ENCODE data around the gene EPAS1.

EPAS1 gene

DNA sequence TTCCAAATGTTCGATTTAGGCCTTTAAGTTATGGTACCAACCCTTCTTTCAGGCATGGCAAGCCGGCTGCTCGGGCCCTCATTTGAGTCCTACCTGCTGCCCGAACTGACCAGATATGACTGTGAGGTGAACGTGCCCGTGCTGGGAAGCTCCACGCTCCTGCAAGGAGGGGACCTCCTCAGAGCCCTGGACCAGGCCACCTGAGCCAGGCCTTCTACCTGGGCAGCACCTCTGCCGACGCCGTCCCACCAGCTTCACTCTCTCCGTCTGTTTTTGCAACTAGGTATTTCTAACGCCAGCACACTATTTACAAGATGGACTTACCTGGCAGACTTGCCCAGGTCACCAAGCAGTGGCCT, 87.2 kb downstream of the EPAS1 start:
- TF ChIP-seq, protein P1, sequence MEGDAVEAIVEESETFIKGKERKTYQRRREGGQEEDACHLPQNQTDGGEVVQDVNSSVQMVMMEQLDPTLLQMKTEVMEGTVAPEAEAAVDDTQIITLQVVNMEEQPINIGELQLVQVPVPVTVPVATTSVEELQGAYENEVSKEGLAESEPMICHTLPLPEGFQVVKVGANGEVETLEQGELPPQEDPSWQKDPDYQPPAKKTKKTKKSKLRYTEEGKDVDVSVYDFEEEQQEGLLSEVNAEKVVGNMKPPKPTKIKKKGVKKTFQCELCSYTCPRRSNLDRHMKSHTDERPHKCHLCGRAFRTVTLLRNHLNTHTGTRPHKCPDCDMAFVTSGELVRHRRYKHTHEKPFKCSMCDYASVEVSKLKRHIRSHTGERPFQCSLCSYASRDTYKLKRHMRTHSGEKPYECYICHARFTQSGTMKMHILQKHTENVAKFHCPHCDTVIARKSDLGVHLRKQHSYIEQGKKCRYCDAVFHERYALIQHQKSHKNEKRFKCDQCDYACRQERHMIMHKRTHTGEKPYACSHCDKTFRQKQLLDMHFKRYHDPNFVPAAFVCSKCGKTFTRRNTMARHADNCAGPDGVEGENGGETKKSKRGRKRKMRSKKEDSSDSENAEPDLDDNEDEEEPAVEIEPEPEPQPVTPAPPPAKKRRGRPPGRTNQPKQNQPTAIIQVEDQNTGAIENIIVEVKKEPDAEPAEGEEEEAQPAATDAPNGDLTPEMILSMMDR (IDR thresholded peaks at IDR 0.05; ENCODE audit: borderline replicate concordance, control extremely low read depth, extremely low read depth, insufficient read depth, missing control alignments): no peak
- in situ Hi-C loops (cut with MboI; ENCODE audit: low sequenced_read_pairs, unreplicated experiment): loop anchor here (25.0 kb wide), 1 partner anchor 747 kb away; no protein-coding TSS in a partner anchor
- no peak for DNase-seq (ENCODE audit: low spot score)

DNA sequence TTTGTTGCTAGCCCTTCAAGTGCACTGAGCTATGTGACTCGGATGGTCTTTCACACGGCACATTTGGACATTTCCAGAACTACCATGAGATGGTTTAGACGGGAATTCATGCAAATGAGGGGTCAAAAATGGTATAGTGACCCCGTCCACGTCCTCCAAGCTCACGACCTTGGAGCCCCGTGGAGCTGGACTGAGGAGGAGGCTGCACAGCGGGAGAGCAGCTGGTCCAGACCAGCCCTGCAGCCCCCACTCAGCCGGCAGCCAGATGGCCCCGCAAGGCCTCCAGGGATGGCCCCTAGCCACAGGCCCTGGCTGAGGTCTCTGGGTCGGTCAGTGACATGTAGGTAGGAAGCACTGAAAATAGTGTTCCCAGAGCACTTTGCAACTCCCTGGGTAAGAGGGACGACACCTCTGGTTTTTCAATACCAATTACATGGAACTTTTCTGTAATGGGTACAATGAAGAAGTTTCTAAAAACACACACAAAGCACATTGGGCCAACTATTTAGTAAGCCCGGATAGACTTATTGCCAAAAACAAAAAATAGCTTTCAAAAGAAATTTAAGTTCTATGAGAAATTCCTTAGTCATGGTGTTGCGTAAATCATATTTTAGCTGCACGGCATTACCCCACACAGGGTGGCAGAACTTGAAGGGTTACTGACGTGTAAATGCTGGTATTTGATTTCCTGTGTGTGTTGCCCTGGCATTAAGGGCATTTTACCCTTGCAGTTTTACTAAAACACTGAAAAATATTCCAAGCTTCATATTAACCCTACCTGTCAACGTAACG, 88.8 kb downstream of the EPAS1 start:
- no peak for DNase-seq (ENCODE audit: low spot score)
- TF ChIP-seq, protein P1 (IDR thresholded peaks at IDR 0.05; ENCODE audit: borderline replicate concordance, control extremely low read depth, extremely low read depth, insufficient read depth, missing control alignments): no peak

GRCh38 chr2:46386763-46387162, 89.6 kb downstream of the EPAS1 start:
- no peak for DNase-seq (ENCODE audit: low spot score)
- in situ Hi-C loops (cut with MboI; ENCODE audit: low sequenced_read_pairs, unreplicated experiment): loop anchor here (25.0 kb wide), 1 partner anchor 749 kb away; no protein-coding TSS in a partner anchor
- TF ChIP-seq, protein P1 (IDR thresholded peaks at IDR 0.05; ENCODE audit: borderline replicate concordance, control extremely low read depth, extremely low read depth, insufficient read depth, missing control alignments): no peak

More for the DNA sequence above, 88.8 kb downstream of the EPAS1 start:
- in situ Hi-C loops (cut with MboI; ENCODE audit: low sequenced_read_pairs, unreplicated experiment): loop anchor here (25.0 kb wide), 1 partner anchor 749 kb away; no protein-coding TSS in a partner anchor

DNA sequence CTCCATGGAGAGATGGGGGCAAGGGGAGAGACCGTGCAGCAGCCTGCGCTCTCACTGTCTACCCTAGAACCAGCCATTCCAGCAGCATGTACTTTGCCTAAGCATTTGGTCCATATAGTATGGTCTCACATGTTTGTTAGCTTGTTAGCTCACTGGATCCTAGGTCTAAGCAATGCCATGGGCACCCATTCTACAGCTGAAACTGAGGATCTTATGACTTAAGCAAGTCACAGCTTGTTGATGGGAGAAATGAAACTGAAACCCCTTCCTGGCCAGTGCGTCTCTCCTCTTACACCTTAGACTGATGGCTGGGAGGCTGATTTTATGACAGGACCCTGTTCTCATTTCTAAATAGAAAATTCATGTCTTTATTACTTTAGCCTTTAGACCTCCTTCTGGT, 90.1 kb downstream of the EPAS1 start:
- no peak for DNase-seq (ENCODE audit: low spot score)
- in situ Hi-C loops (cut with MboI; ENCODE audit: low sequenced_read_pairs, unreplicated experiment): loop anchor here (25.0 kb wide), 1 partner anchor 750 kb away; no protein-coding TSS in a partner anchor
- TF ChIP-seq, protein P1 (IDR thresholded peaks at IDR 0.05; ENCODE audit: borderline replicate concordance, control extremely low read depth, extremely low read depth, insufficient read depth, missing control alignments): no peak

DNA sequence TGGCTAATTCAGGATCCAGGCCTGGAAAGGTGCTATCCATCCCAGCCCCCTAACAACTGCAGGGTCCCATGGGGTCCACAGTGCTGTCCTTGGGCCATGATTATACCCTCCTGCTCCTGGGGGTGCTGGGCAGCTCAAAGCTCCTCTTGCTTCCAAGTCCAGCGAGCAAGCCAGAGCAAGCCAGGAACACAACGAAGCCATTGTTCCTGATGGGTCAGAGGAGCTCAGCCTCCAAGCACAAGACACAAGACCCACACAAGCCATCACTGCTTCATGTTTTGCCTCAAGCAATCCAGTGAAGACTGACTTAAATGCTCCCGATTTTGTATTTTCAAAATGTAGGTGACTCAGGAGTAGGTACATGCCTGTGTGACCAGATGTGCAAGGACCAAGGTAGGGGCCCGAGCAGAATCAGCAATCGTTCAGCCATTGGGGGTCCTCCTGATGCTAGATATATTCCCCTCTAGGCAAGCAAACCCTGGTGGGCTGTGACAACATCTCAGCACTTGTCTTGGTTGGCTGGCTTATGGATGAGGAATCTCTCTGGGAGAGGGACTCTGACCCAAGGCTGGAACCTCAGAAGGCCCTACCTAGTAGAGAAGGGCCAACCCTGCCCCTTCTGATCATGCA, 90.8 kb downstream of the EPAS1 start:
- TF ChIP-seq, protein P1 (IDR thresholded peaks at IDR 0.05; ENCODE audit: borderline replicate concordance, control extremely low read depth, extremely low read depth, insufficient read depth, missing control alignments): no peak
- in situ Hi-C loops (cut with MboI; ENCODE audit: low sequenced_read_pairs, unreplicated experiment): loop anchor here (25.0 kb wide), 1 partner anchor 751 kb away; no protein-coding TSS in a partner anchor
- no peak for DNase-seq (ENCODE audit: low spot score)

DNA sequence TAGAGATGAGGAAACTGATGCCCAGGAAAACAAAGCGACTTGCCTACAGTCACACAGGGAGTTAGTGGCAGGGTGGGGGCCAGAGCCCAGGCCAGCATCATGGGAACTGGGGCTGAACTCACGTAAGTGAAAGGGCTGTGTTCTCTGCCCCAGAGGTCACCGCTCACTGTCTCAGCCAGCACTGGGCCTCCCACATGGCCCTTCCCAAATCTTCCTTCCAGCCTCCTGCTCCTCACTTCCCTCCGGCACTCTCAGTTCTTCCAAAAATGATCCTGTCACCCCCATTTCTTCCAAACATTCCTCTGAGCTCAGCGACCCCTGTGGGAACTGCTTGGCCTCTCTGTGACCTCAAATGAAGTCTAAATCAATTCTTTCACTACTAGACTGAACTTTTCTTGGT, 91.7 kb downstream of the EPAS1 start:
- in situ Hi-C loops (cut with MboI; ENCODE audit: low sequenced_read_pairs, unreplicated experiment): loop anchor here (25.0 kb wide), 1 partner anchor 752 kb away; no protein-coding TSS in a partner anchor
- TF ChIP-seq, protein P1 (IDR thresholded peaks at IDR 0.05; ENCODE audit: borderline replicate concordance, control extremely low read depth, extremely low read depth, insufficient read depth, missing control alignments): no peak
- DNase-seq (ENCODE audit: low spot score): no peak

All from GM13976 (cell line).